ENCODE results near the gene INPP5E.

Gene INPP5E

GRCh38 chr9:136403538-136403914 is 36.1 kb downstream of the INPP5E start:
- no peak for DNase-seq

DNA sequence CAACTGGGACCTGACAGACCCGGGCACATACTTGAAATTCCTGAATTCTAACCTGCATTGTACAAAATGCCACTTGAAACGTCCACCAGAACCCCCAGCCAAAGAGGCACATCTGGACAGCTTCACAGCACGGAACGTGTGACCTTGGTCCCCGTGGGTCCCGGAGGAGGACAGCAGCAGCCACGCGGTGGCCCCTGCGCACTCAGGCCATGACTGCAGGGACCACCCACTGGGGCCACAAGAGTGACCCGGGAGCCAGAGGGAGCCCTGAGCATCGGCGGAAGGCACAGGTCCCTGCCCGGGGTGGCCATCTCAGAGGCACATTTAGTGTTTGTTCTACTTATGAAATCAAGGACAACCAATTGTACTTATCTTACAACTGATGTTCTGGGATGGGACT is 37.6 kb downstream of the INPP5E start:
- no peak for DNase-seq

DNA sequence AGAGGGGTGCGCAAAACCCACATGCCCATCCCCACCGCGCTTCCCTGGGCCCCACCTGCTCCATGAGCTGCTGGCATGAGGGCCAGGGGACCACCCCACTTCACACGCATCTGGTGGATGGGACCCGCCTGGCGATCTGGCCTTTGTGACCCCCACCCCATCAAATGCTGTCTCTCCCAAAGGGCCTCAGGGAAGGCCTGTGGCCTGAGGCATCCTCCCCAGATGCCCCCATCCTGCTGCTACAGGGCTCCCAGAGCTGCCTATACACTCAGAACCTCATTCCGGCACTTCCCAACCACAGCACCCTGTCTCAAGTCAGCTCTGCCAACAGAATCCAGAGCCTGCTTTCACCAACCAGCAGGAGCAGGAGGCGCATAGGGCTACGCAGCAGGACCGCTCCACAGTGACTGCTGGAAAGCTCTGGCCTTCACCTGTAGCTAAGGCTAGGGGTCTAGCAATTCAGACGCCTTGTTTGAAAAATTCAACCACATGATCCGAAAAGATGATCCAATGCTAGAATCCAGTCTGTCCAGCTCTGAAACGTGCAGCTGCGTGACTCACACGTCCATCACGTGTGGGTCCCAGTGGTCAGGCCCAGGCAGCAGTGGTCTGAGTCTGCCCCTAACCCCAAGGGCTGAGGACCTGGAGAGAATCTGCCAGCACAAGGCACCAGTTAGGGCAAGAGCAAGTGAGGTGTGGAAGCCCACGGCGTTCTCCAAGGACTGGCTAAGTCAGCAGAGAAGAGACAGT is 38.3 kb downstream of the INPP5E start:
- no peak for DNase-seq

- peak; percentile 71 for DNase-seq
Measured at GRCh38 chr9:136400038-136400834, 39.4 kb downstream of the INPP5E start, which contains the start of gene SNAPC4. Gene SNAPC4, minus strand, starts transcription at chr9:136400170. Its CDS starts 1,742 bp downstream, at chr9:136398428.

DNA sequence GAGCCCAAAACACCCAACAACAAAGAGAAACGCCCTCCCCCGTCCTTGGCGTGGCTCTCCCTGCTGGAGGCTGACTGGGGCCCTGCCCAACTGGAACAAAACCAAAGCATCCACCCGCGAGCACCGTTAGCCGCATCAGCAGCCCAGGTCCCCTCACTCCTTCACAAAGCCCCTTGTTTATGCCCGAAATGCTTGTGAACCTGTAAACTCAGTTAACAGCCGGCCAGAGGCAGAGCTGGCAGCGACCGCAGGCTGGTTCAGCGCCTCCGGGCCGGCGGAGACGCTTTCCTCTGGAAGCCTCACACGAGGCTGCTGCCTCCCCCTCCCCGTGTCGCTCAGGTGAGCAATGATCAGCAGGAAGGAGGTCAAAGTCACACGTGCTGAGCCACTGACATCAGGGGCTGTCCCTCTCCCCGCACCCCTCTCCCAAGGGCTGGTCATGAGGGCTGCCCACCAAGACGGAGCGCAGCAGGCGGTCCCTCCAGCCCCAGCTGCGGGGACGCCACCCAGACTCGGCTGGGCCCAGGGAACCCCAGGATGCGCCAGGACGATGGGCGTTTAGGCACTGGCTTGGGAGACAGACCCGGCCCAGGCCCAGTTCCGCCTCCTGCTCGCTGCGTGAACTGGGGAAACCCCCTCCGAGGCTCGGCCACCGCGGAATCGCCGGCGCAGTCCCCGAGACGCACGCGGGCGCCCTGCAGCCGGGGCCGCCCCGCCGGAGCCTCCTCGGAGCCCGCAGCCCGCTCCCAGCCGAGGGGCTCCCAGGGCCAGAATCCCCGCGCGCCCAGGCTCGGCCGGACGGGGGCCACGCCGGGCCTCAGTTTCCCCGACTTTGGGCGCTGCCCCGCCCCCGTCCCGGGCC is 40.2 kb downstream of the INPP5E start:
- no peak for DNase-seq

DNA sequence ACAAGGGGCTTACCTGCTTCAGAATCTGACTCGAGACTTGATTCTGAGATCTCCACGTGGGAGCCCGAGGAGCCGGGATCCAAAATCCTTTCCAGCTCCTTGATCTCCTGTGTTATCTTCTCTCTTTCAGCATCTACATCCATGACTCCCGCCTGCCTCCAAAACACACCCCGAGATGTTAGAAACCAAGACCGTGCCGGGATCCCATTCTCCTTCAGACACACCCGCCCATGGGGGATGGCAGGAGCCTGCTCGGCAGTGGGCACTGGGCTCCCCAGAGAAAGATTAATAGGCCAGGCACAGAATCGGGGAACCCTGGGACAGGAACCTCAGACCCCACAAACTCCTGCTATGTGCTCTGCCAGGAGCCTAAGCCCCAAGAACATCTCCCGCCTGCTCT is 41.4 kb downstream of the INPP5E start:
- no peak for DNase-seq

DNA sequence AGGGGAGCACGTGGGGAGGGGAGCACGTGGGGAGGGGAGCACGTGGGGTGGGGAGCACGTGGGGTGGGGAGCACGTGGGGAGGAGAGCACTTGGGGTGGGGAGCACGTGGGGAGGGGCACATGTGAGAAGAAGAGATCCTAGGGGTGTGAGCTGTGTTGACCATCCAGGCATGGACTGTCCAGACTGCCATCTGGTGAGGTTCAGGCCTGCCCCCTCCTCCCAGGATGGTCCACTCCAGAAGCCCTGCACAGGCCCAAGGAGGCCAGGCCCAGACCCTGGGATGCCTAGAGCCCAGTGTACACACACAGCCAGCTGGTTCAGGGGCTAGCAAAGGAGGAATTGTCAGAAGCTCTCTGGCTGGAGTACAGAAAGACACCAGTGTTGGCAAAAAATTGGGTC is 42.0 kb downstream of the INPP5E start:
- no peak for DNase-seq

DNA sequence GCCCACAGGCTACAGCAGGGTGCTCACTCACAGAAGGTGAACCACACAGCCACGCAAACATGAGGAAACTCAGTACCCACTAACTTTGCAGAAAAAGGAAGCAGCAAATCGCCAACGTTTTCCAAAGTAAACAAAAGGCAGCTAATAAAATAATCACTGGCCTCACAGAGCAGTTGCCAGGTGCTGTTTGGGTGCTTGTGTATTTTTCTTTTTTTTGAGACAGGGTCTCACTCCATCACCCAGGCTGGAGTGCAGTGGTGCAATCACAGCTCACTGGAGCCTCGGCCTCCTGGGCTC is 43.5 kb downstream of the INPP5E start:
- DNase-seq: no peak

DNA sequence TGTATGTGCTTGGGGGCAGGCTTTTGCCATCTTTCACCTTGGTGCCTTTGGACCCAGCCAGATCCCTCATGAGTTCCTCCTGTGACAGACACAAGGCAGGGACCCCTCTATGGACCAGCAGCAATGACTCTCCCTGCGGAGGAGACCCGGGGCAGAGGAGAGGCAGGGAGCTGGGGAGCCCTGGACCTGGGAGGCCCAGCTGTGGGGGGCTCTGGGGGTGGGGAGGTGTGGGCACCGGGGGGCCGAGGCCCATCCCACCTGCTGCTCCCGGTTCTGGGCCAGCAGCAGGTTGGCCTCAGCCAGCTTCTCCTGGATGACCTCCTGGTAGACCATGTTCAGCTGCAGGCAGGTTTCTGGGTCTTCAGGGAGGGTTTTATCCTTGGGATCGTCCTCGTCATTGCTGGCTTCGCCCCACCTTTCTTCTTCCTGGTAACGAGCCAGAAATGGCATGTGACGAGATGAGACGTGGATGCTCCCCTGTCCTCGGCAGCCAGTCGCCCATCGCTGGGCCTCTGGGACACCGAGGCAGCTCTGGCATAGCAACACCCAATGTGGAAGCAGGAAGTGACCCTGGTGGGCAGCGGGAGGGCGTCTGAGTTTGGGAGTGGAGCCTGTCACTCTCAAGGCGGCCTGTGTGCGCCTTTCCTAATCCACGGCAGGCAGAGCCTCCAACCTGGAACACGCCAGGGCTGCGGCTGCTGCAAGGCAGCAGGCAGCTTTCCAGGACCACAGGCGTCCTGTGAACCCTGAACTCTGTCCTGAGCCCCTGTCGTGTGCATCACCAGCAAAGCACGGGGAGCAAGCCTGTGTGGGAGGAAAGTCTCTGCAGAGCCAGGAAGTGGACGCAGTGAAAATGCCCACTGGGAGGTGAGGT is 44.1 kb downstream of the INPP5E start:
- DNase-seq: no peak

DNA sequence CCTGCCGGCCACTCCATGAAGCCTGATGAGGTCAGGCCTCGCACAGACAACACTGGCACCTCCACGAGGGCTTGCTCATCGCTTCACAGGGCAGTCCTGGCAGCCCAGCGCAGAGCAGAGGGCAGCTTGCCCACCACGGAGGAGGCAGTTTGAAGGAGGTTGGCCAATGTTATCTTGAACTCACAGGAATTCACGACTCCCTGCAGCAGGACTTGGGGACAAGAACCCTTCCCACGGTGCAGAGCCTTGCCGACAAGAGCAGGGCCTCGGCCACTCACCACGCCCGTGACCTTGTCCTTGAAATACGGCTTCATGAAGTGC is 44.7 kb downstream of the INPP5E start:
- no peak for DNase-seq

DNA sequence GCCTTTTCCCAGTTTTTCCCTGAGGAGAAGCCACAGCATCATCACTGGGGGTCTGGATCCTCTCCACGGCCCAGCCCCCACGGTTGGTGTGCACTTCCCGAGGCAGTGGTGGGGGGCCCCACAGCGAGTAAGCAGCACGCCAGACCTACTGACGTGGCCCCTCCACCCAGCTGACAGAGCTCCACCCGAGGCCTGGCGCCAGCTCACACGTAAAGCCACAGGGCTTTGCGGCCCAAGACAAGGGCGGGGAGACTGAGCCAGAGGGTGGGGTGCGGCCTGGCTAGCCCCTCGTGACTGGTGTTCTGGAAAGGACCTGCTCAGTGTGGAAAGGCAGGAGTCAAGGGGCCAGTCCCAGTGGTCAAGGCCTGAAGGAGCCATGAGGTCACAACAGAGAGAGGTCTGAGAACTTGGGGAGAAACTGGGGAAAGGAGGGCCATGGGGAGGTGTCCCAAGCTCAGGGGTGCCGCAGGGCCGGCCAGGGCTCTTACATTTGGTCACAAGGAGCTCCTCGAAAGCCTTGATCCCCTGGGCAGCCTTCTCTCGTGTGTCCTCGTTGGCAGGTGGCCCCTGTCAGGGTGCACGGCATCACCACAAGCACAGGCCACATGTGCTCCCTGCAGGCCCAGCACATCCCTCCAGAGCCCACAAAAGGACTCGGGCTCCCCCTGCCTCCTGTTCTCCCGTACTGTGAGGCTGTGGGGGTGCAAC is 45.2 kb downstream of the INPP5E start:
- no peak for DNase-seq

- no peak for DNase-seq
Measured at GRCh38 chr9:136393531-136393930, 46.1 kb downstream of the INPP5E start.

GRCh38 chr9:136392538-136393449 is 46.9 kb downstream of the INPP5E start:
- no peak for DNase-seq

- DNase-seq: no peak
Measured at GRCh38 chr9:136391737-136392537, 47.7 kb downstream of the INPP5E start.

GRCh38 chr9:136389396-136389795 is 50.2 kb downstream of the INPP5E start:
- no peak for DNase-seq

DNA sequence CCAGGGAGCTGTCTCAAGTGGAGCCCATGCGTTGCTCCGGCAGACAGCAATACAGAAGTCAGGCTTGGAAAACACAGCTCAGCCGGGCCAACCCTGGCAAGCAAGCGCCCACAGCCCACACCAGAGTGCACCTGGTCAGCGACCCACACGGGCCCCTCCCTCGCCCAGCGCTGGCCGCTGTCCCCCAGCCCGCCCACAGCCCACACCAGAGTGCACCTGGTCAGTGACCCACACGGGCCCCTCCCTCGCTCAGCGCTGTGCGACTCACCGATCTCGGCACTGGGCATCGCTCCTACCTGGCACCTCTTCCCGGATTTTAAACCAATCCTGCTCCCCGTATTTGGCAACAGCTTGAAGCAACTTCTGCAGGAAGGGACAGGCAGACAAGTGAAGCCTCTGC is 52.4 kb downstream of the INPP5E start:
- DNase-seq: no peak

- DNase-seq: no peak
Measured at GRCh38 chr9:136386018-136386417, 53.6 kb downstream of the INPP5E start.

DNA sequence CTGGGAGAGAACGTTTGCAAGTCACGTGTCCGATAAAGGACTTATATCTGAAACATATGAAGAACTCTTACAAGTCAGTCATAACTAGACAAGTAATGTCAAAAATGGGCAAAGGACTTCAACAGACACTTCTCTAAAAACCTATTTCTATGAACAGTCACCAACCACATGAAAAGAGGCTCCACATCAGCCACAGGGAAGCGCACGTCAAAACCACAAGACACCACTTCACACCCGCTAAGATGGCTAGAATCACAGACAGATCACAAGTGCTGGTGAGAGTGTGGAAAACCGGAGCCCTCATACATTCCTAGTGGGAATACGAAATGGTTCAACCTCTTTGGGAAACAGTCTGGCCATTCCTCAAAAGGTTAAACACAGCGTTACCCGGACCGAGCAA is 54.6 kb downstream of the INPP5E start:
- no peak for DNase-seq

DNA sequence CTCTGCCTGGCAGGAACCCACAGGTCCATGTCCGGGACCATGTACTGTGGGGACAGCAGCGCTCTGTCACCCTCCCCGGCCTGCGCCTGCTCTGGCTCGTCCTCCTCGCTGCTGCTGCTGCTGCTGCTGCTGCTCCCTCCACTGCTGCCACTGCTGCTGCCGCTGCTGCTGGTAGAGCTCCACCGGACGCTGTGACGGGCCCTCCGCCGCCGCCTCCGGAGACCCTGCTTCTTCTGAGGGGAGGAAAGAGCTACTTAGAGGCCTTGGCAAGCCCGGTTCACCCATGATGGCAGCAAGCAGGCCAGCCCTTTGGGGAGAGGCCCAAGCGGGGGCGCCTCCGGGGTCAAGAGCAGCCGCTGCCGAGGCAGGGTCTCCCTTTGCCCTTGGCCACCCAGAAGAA is 56.2 kb downstream of the INPP5E start:
- DNase-seq: no peak

- DNase-seq: no peak
Measured at GRCh38 chr9:136381966-136382513, 57.6 kb downstream of the INPP5E start.
